ENCODE measurements around the gene LYST. TPM values are rescaled to one million over a fixed set of nuclear protein-coding genes. Genes with fewer than 3 reads are reported as not detected.

LYST gene
- total and polyA plus RNA-seq, 2 of the 8 experiments (the other 6 are each of a cell fraction or from before 2014, with no cell fraction given), result 0.29 to 0.58 TPM

- no peak overlapping the region for H3K27ac ChIP-seq (ENCODE audit: low read depth, low read length)
- H3K36me3 ChIP-seq (ENCODE audit: control insufficient read depth in 2 of 4, insufficient read depth in 4 of 4, low read length in 3 of 4), result no peaks in the 10 kb centered on the region
- H3K4ac ChIP-seq (replicated peaks; ENCODE audit: insufficient read length, low read depth, low read length), result no peak overlapping the region
- no peak overlapping the region for H3K4me3 ChIP-seq (ENCODE audit: extremely low read depth in 1 of 4, insufficient read depth in 2 of 4, low read depth in 3 of 4, low read length in 4 of 4)
- ChIA-PET CTCF (ENCODE audit: partially characterized antibody) (interaction anchor here (0.7 to 17.7 kb wide), 5 partner anchors 9 to 70 kb away, joined by 3 to 193 read pairs (median 3); no protein-coding TSS in a partner anchor), POLR2A (ENCODE audit: partially characterized antibody) (interaction anchor here (1.2 kb wide), 1 partner anchor 9 kb away, joined by 3 read pairs; no protein-coding TSS in a partner anchor)
- no peak overlapping the region for H2AK5ac ChIP-seq (ENCODE audit: low read depth, low read length)
- no peak overlapping the region for H3K4me2 ChIP-seq (ENCODE audit: insufficient read depth in 1 of 2, low read depth in 2 of 2, low read length in 2 of 2)
- no peak overlapping the region for H3K14ac ChIP-seq (ENCODE audit: insufficient read length)
- H3K9ac ChIP-seq (replicated peaks in 1 of 4; ENCODE audit: extremely low read depth in 1 of 4, low read depth in 3 of 4, low read length in 3 of 4), result no peak overlapping the region
- H2BK5ac ChIP-seq (ENCODE audit: low read depth, low read length), result no peak overlapping the region
- H3K4me1 ChIP-seq (replicated peaks in 1 of 4; ENCODE audit: control insufficient read depth in 3 of 4, insufficient read depth in 4 of 4, low read length in 3 of 4), result peaks cover 4 to 17% (median 11%) of the 10 kb centered on the region in 4 experiments
- no peak overlapping the region for H3K23ac ChIP-seq (ENCODE audit: insufficient read length)
- H3K79me1 ChIP-seq (ENCODE audit: low read depth, low read length), result peaks cover 6% of the 10 kb centered on the region
- no peak overlapping the region for H2BK12ac ChIP-seq (ENCODE audit: low read depth, low read length)
- H3K18ac ChIP-seq (ENCODE audit: extremely low read depth, low read length), result no peak overlapping the region
- H2BK20ac ChIP-seq (ENCODE audit: low read length), result no peak overlapping the region
- no peaks in the 10 kb centered on the region for H3K23me2 ChIP-seq (ENCODE audit: low read depth, low read length)
- no peak overlapping the region for H4K8ac ChIP-seq (ENCODE audit: extremely low read depth, insufficient read depth, low read length)
- H3K79me2 ChIP-seq (ENCODE audit: control insufficient read depth in 1 of 2, insufficient read depth in 2 of 2, low read length in 2 of 2), result peaks cover 0 to 33% of the 10 kb centered on the region in 2 experiments; a peak in 1 of 4 replicates
- H3K9me3 ChIP-seq (ENCODE audit: insufficient read depth in 2 of 2, low read depth in 1 of 2, low read length in 1 of 2), result no peaks in the 10 kb centered on the region
- FAIRE-seq, result no peak
- H4K91ac ChIP-seq (replicated peaks; ENCODE audit: insufficient read length, low read length), result no peak overlapping the region
- H2BK15ac ChIP-seq (ENCODE audit: low read length), result no peak overlapping the region
- WGBS, 2 experiments (ENCODE audit: extremely low coverage in 1 of 2, insufficient coverage in 1 of 2, insufficient read length in 1 of 2, insufficient replicate concordance in 2 of 2, low coverage in 1 of 2, low lambda C conversion rate in 2 of 2, missing lambda C conversion rate in 1 of 2), result 90% methylated on average over 3 of the region's 3 CpGs; no CpG with 5 or more reads in 1 of the 2 experiments
- DNase-seq (ENCODE audit: low read depth in 1 of 2, low spot score in 2 of 2), result no peak
- peaks cover 0 to 3% of the 10 kb centered on the region in 2 experiments for H4K20me1 ChIP-seq (replicated peaks in 1 of 2; ENCODE audit: control insufficient read depth in 1 of 2, insufficient read depth in 2 of 2, low read length in 2 of 2)
- no peak overlapping the region for H3K56ac ChIP-seq (replicated peaks; ENCODE audit: insufficient read length, low read depth, low read length)
- no peak overlapping the region for H4K5ac ChIP-seq (ENCODE audit: insufficient read length, low read depth, low read length)
- no peak for TF ChIP-seq SIN3A (conservative IDR thresholded peaks at IDR 0.05 in 1 of 2, IDR thresholded peaks at IDR 0.05 in 1 of 2; ENCODE audit: low read depth in 1 of 2, low read length in 2 of 2)
- TF ChIP-seq TEAD4 (IDR thresholded peaks at IDR 0.05; ENCODE audit: low read depth, low read length), result no peak
- no peak for TF ChIP-seq SP1 (IDR thresholded peaks at IDR 0.05; ENCODE audit: low read depth, low read length)
- TF ChIP-seq YY1 (IDR thresholded peaks at IDR 0.05; ENCODE audit: low read depth, low read length), result no peak
- TF ChIP-seq JUND (IDR thresholded peaks at IDR 0.05; ENCODE audit: low read length), result no peak
- H2BK120ac ChIP-seq (replicated peaks; ENCODE audit: low read depth, low read length), result no peak overlapping the region
- no peaks in the 10 kb centered on the region for H3K27me3 ChIP-seq (replicated peaks in 1 of 4; ENCODE audit: control insufficient read depth in 3 of 4, extremely low read depth in 1 of 4, insufficient read depth in 3 of 4, low read length in 3 of 4)
- no peak overlapping the region for H2AFZ ChIP-seq (ENCODE audit: low read length)
These were observed 241.4 kb downstream of the LYST start for GRCh38 chr1:235625340-235625739.

All from H1 (cell line).